ENCODE measurements around the gene HELT.
"Not testable (repeated sequence)": the region's sequence is repeated elsewhere in the genome, so short reads cannot be mapped to it uniquely, and the experiment has no call there.

Gene HELT

GRCh38 chr4:185039508-185040273 lies 21.4 kb downstream of the HELT start:
- peak; percentile 69 to 84 (median 75) for DNase-seq

- no peak for DNase-seq
Observed at GRCh38 chr4:185040523-185040922, 22.2 kb downstream of the HELT start.

- not testable (repeated sequence) for DNase-seq
Observed at GRCh38 chr4:185050286-185050685, 32.0 kb downstream of the HELT start.

- not testable (repeated sequence) for DNase-seq
Observed at GRCh38 chr4:185051283-185051682, 33.0 kb downstream of the HELT start.

GRCh38 chr4:185053746-185054145 lies 35.5 kb downstream of the HELT start:
- DNase-seq, result no peak

GRCh38 chr4:185054272-185054671 lies 36.0 kb downstream of the HELT start:
- no peak for DNase-seq

- DNase-seq, result no peak
Observed at GRCh38 chr4:185054886-185055285, 36.6 kb downstream of the HELT start.

GRCh38 chr4:185061610-185062009 lies 43.3 kb downstream of the HELT start:
- no peak for DNase-seq

GRCh38 chr4:185062606-185063005 lies 44.3 kb downstream of the HELT start:
- DNase-seq, result no peak

GRCh38 chr4:185066179-185066578 lies 47.9 kb downstream of the HELT start:
- DNase-seq, result no peak

- DNase-seq, result no peak
Observed at GRCh38 chr4:185068837-185069236, 50.5 kb downstream of the HELT start.
